Activated T-cell treated with anti-CD3 and anti-CD28 coated beads, Interleukin-2, amount 50 U/mL, for 4 hours (primary cell): ENCODE data around the gene ZBTB21. TPM values are rescaled to one million over a fixed set of nuclear protein-coding genes. Genes with fewer than 3 reads are reported as not detected.

Experiments used
- ATAC-seq, 2 donors: fragments of 200-7000 bp; cut with Tn5 transposase; one replicate each; pipeline ENCODE4 v1.10.0; 2021
- DNase-seq: peaks from one replicate; pipeline ENCODE4 v3.0.0-alpha.2; 2020
- H3K27me3 Mint-ChIP-seq: one replicate; pipeline ENCODE4 v1.8.0; 2021; ENCODE audit warnings: low read depth, mixed read lengths
- H3K36me3 Mint-ChIP-seq: one replicate; pipeline ENCODE4 v1.8.0; 2022; ENCODE audit warnings: mixed read lengths; ENCODE audit not compliant: insufficient read depth
- H3K4me1 Mint-ChIP-seq: one replicate; pipeline ENCODE4 v1.8.0; 2021; ENCODE audit warnings: low read depth, mixed read lengths
- H3K4me3 Mint-ChIP-seq: one replicate; pipeline ENCODE4 v1.8.0; 2021; ENCODE audit warnings: mild to moderate bottlenecking, moderate library complexity, mixed read lengths
- H3K9me3 Mint-ChIP-seq: one replicate; pipeline ENCODE4 v1.8.0; 2021; ENCODE audit warnings: mixed read lengths
- total RNA-seq, 3 donors: library from RNA; stranded (reverse); gene quantifications; one replicate each; pipeline ENCODE4 v1.2.1, GENCODE V29; 2021

Gene ZBTB21
- total RNA-seq, 3 donors from 2014 or later = 25.6 to 33.7 (median 27.2) TPM

- Mint-ChIP-seq H3K36me3 (no peaks in the 10 kb centered on the region), H3K4me1 (no peaks in the 10 kb centered on the region), H3K27me3 (no peaks in the 10 kb centered on the region), H3K4me3 (no peak overlapping the region), H3K9me3 (no peaks in the 10 kb centered on the region)
- no peak for ATAC-seq
- no peak for DNase-seq
Measured at GRCh38 chr21:42043961-42044360, 33.8 kb upstream of the ZBTB21 start.

DNA sequence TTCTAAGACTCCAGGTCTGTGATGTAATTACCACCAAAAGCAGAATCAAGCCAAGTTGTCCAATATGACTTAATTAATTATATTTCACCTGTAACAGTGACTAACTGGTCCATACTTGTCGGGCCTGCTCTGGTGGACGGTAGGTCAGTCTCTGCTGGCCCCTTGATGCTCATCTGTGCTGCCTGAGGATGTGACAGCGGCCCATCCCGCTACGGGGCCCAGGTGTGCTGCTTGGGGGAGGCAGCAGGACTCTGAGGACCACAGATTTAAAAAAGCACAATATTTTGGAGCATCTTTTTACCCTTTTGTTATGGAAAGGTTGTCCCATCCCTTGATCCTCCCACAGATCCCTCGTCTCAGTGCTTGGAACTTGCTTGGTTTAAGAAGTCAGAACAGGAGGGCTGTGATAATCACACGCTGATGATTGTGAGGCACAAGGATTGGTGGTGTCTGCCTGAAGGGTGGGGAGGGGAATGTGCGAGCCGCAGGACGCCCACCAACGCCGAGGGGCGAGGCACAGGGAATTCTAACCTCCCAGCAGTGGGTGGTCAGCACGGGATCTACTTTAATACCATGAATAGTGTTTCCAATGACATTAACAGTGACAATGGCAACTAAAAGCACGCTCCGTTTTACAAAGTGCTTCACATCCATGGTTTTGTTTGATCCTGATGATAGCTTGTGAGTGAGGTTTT is 33.2 kb upstream of the ZBTB21 start:
- Mint-ChIP-seq H3K4me3 (no peak overlapping the region), H3K9me3 (no peaks in the 10 kb centered on the region), H3K36me3 (no peaks in the 10 kb centered on the region), H3K4me1 (no peaks in the 10 kb centered on the region), H3K27me3 (no peaks in the 10 kb centered on the region)
- no peak for DNase-seq
- ATAC-seq = no peak

DNA sequence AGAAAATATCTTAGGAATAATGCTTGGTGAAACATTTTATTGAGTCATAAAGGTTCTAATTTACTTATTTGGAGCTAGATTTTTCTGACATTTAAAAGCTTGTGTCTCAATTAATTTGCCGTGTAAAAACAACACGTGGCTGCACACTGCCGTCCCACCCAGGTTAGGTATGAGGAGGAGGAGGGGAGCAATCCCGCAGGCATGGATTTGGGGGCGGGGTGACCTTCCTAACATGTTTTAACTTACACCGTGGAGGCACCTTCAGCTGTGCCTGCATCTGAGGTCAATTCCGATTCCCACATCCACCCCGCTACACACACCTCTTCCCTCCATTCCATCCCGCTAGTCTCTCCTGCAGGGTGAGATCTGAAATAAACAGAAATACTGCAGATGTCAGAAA is 32.5 kb upstream of the ZBTB21 start:
- Mint-ChIP-seq H3K36me3 (no peaks in the 10 kb centered on the region), H3K4me3 (no peak overlapping the region), H3K9me3 (no peaks in the 10 kb centered on the region), H3K27me3 (no peaks in the 10 kb centered on the region), H3K4me1 (no peaks in the 10 kb centered on the region)
- ATAC-seq = no peak
- DNase-seq = no peak

GRCh38 chr21:42041711-42042110 is 31.6 kb upstream of the ZBTB21 start:
- DNase-seq = no peak
- Mint-ChIP-seq H3K4me1 (no peaks in the 10 kb centered on the region), H3K4me3 (no peak overlapping the region), H3K9me3 (no peaks in the 10 kb centered on the region), H3K36me3 (no peaks in the 10 kb centered on the region), H3K27me3 (no peaks in the 10 kb centered on the region)
- ATAC-seq = no peak

DNA sequence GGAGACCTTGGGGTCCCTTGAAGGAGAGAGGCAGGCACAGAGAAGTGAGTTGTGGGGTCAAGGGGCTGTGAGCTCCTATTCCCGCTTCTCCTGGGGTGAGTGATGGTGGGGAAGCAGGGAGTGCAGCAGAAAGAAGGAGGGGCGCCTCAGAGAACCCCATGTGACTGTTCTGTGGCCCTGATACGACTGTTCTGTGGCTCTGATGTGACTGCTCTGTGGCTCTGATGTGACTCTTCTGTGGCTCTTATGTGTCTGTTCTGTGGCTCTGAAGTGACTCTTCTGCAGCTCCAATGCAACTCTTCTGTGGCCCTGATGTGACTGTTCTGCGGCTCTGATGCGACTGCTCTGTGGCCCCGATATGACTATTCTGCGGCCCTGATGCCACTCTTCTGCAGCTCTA is 31.1 kb upstream of the ZBTB21 start:
- H3K4me3 Mint-ChIP-seq = no peak overlapping the region
- no peaks in the 10 kb centered on the region for H3K4me1 Mint-ChIP-seq
- no peaks in the 10 kb centered on the region for H3K27me3 Mint-ChIP-seq
- no peak for DNase-seq
- no peaks in the 10 kb centered on the region for H3K9me3 Mint-ChIP-seq
- H3K36me3 Mint-ChIP-seq = no peaks in the 10 kb centered on the region
- no peak for ATAC-seq

DNA sequence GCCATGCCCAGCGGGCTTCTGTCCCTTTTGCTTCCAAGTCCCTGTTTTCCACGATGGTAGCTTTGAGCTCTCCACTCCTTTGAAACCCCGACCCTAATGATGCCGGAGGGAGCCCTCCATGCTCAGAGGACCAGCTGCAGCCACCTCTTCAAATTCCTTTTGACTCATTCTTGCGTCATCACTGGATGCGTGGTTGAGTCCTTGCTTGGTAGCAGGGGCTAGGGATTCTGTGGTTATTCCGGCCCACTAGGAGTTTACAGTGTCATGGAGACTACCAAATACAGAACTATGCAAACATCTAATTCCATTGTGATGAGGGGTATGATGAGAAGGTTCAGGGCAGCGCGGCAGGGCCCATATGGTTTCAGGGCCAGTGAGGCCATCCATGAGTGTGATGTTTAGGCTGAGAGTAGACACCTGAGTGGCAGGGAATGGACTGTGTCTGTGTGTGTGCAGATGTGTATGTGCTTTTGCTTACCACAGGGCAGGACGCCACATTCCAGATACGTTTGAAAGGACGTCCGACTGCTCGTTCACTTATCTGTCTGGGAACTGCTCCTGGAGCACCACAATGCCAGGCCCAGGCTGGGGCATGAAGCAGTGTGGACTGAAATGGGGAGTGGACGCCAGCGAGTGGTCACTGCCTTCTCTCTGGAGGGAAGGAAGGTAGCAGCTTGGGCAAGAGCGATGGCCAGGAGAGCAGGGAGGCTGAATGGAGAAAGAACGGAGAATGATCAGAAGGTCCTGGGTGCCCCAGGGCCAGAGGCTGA is 30.4 kb upstream of the ZBTB21 start:
- DNase-seq (no peak), ATAC-seq (no peak)
- Mint-ChIP-seq H3K36me3 (no peaks in the 10 kb centered on the region), H3K4me1 (no peaks in the 10 kb centered on the region), H3K9me3 (no peaks in the 10 kb centered on the region), H3K4me3 (no peak overlapping the region), H3K27me3 (no peaks in the 10 kb centered on the region)

DNA sequence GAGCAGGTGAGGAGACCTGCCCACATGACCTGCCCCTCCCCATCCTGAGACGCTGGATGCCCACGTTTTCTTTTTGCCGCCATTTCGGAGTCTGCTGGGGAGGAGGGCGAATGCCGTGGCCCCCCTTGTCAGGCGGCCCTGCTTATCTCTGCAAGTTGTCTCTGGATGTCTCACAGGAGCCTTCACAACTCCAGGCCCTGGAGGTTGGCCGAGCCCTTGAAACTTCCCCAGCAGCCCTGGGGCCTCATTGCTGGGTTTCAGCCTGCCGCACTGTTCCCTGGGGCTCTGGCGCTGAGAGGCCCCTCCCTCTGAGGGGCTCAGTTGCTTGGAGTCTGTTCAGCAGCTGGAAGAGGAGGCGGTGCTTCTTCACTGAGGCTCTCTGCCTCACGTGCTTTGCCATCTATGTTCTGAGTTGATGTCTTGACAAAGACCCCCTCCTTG is 29.8 kb upstream of the ZBTB21 start:
- Mint-ChIP-seq H3K4me1 (no peaks in the 10 kb centered on the region), H3K4me3 (no peak overlapping the region), H3K27me3 (no peaks in the 10 kb centered on the region), H3K36me3 (no peaks in the 10 kb centered on the region), H3K9me3 (no peaks in the 10 kb centered on the region)
- ATAC-seq = no peak
- DNase-seq = no peak

- no peak for ATAC-seq
- no peak for DNase-seq
- Mint-ChIP-seq H3K4me3 (no peak overlapping the region), H3K4me1 (no peaks in the 10 kb centered on the region), H3K27me3 (no peaks in the 10 kb centered on the region), H3K36me3 (no peaks in the 10 kb centered on the region), H3K9me3 (no peaks in the 10 kb centered on the region)
Measured at GRCh38 chr21:42039470-42039901, 29.3 kb upstream of the ZBTB21 start.

- ATAC-seq (no peak), DNase-seq (no peak)
- H3K4me1 Mint-ChIP-seq = no peaks in the 10 kb centered on the region
- no peaks in the 10 kb centered on the region for H3K27me3 Mint-ChIP-seq
- no peaks in the 10 kb centered on the region for H3K36me3 Mint-ChIP-seq
- H3K9me3 Mint-ChIP-seq = no peaks in the 10 kb centered on the region
- no peak overlapping the region for H3K4me3 Mint-ChIP-seq
Measured at GRCh38 chr21:42038826-42039425, 28.8 kb upstream of the ZBTB21 start.

- H3K9me3 Mint-ChIP-seq = no peaks in the 10 kb centered on the region
- no peak for DNase-seq
- H3K27me3 Mint-ChIP-seq = no peaks in the 10 kb centered on the region
- H3K36me3 Mint-ChIP-seq = no peaks in the 10 kb centered on the region
- ATAC-seq = no peak
- no peaks in the 10 kb centered on the region for H3K4me1 Mint-ChIP-seq
- H3K4me3 Mint-ChIP-seq = no peak overlapping the region
Measured at GRCh38 chr21:42038393-42038792, 28.2 kb upstream of the ZBTB21 start.

GRCh38 chr21:42037943-42038342 is 27.8 kb upstream of the ZBTB21 start:
- no peaks in the 10 kb centered on the region for H3K27me3 Mint-ChIP-seq
- DNase-seq = no peak
- no peak for ATAC-seq
- H3K4me1 Mint-ChIP-seq = no peaks in the 10 kb centered on the region
- no peaks in the 10 kb centered on the region for H3K36me3 Mint-ChIP-seq
- no peak overlapping the region for H3K4me3 Mint-ChIP-seq
- H3K9me3 Mint-ChIP-seq = no peaks in the 10 kb centered on the region

GRCh38 chr21:42037516-42037915 is 27.4 kb upstream of the ZBTB21 start:
- no peaks in the 10 kb centered on the region for H3K36me3 Mint-ChIP-seq
- no peak overlapping the region for H3K4me3 Mint-ChIP-seq
- DNase-seq (no peak), ATAC-seq (no peak)
- H3K27me3 Mint-ChIP-seq = no peaks in the 10 kb centered on the region
- no peaks in the 10 kb centered on the region for H3K4me1 Mint-ChIP-seq
- no peaks in the 10 kb centered on the region for H3K9me3 Mint-ChIP-seq

DNA sequence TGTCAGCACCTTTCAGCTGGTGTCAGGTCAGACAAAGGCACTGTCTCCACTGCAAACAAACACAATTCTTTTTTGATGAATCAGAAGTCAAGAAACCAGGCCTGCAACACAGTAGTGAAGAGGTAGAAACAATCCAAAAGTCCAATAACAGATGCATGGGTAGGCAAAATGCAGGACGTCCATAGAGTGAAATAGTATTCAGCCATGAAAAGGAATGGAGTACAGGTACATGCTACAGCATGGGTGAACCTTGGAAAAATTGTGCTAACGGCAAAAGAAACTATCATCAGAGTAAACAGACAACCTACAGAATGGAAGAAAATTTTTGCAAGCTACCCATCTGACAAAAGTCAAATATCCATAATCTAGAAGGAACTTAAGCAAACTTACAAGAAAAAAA is 26.2 kb upstream of the ZBTB21 start:
- DNase-seq = no peak
- ATAC-seq = no peak
- no peak overlapping the region for H3K4me3 Mint-ChIP-seq
- H3K36me3 Mint-ChIP-seq = no peaks in the 10 kb centered on the region
- no peaks in the 10 kb centered on the region for H3K9me3 Mint-ChIP-seq
- no peaks in the 10 kb centered on the region for H3K4me1 Mint-ChIP-seq
- H3K27me3 Mint-ChIP-seq = no peaks in the 10 kb centered on the region

- DNase-seq = no peak
- Mint-ChIP-seq H3K9me3 (no peaks in the 10 kb centered on the region), H3K4me1 (no peaks in the 10 kb centered on the region), H3K27me3 (no peaks in the 10 kb centered on the region), H3K36me3 (no peaks in the 10 kb centered on the region), H3K4me3 (no peak overlapping the region)
- ATAC-seq = no peak
Measured at GRCh38 chr21:42032968-42033367, 22.8 kb upstream of the ZBTB21 start.

- Mint-ChIP-seq H3K4me3 (no peak overlapping the region), H3K4me1 (no peaks in the 10 kb centered on the region), H3K27me3 (no peaks in the 10 kb centered on the region), H3K9me3 (no peaks in the 10 kb centered on the region), H3K36me3 (no peaks in the 10 kb centered on the region)
- no peak for ATAC-seq
- no peak for DNase-seq
Measured at GRCh38 chr21:42032266-42032665, 22.1 kb upstream of the ZBTB21 start.
